ENCODE results near the gene CLPX.
"Not testable (repeated sequence)": the region's sequence is repeated elsewhere in the genome, so short reads cannot be mapped to it uniquely, and the experiment has no call there.

Gene CLPX

DNA sequence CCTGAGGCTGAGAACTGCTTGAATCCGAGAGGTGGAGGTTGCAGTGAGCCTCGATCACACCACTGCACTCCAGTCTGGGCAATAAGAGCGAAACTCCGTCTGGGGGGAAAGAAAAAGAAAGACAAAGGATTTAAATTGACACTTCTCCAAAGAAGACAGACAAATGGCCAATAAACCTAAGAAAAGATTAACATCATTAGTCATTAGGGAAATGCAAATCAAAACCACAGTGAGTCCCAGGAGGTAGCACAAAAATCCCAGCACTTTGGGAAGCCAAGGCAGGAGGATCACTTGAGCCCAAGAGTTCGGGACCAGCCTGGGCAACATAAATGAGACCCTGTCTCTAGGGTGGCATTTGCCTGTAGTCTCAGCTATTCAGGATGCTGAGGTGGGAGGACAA is 12.6 kb downstream of the CLPX start:
- DNase-seq (ENCODE audit: low spot score) = no peak

DNA sequence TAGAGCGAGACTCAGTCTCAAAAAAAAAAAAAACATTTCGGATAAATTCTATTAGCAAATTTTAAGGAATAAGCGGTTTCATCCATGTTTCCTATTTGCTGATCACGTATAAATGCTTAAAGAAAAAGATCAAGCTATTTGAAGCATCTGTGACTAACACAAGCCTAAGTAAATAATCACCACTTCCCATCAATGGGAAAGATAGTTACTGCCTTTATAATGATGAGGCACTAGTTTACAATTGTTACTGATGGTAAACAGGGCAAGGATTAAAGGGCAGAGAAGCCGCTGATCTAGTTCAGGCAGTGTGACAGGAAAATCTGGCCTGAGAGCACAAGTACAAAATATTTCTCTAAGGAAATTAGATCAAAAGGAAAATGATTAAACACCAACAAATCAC is 13.7 kb downstream of the CLPX start:
- DNase-seq (ENCODE audit: low spot score) = no peak

DNA sequence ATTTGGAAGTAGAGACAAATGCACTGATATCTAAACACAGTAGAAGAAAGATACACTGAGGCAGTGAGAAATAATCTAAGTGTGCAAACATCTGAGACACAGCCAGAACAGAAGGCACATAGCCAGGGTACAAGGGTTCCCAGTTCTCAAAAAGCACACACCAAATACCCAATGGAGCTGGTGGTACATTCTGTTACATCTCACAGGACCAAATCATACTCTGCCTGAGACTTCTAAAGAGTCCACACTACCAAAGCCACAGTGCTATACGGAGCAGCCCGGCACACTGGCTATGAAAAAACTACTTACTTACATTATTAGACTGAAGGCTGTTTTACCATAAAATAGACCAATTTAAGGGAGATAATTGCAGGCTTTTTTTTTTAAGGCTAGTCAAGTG is 19.3 kb downstream of the CLPX start:
- DNase-seq (ENCODE audit: low spot score) = no peak

DNA sequence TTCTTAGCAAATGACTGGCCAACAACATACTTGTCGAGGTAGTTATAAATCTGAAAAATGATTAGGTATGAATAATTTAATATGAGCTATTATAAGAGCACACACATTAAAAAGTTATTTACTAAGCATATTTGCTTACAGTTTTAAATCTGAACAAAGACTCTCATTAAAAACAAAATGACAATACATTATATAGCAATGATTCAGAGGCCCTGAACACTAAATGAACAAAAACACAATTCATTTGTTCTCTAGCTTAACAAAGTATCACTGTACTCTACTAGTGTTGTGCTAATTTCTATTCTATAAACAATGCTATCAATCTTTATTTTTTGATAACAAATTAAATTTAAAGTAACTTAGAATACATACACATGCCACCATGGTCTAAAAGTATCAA is 21.0 kb downstream of the CLPX start:
- DNase-seq (ENCODE audit: low spot score) = no peak

DNA sequence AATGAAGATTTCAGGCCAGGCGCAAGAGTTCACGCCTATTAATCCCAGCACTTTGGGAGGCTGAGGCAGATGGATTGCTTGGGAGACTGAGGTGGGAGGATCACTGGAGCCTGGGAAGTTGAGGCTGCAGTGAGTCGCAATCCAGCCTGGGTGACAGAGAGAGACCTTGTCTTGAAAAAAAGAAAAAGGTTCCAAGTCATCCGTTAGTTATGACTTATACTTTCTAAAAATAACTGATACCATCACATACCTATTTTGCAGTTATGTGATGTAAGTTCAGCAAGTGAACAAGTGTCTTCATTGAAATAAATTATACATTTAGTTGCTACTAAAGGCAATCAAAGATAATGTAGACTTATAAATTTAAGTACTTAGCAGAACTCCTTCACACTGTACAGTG is 22.1 kb downstream of the CLPX start:
- no peak for DNase-seq (ENCODE audit: low spot score)

DNA sequence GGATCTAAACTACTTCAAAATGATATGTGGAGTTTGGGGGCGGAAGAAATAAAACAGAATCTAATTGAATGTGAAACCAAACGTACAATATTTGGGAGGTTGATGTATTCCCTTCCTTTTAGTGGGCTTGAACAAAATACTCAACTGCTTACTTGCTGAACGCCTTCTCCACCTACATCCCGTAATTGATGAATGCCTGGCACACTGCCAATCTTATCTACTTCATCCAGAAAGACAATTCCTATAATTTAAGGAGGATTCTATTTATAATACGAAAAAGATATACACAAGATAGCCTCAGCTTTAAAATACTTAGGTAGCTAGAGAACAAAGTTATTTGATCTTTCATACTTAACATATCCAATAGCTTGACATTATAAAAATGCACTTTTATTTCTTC is 28.4 kb downstream of the CLPX start:
- DNase-seq (ENCODE audit: low spot score) = no peak

DNA sequence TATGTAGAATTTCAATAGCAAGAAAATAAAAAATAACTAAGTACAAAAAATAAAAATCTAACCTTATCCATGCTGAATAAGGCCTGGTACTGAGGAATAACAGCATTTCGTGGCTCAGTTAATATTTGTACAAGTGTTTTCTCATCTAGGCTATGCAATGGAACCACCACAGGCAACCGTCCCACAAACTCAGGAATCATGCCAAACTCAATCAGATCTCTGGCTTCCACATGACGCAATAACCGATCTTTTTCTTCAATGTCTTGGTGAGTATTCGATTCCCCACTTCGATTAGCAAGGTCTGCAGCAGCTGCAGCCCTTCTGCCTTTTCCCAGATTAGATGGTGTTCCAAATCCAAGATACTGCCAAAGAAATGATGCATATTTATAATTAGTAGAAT is 30.4 kb downstream of the CLPX start:
- DNase-seq (ENCODE audit: low spot score) = no peak

DNA sequence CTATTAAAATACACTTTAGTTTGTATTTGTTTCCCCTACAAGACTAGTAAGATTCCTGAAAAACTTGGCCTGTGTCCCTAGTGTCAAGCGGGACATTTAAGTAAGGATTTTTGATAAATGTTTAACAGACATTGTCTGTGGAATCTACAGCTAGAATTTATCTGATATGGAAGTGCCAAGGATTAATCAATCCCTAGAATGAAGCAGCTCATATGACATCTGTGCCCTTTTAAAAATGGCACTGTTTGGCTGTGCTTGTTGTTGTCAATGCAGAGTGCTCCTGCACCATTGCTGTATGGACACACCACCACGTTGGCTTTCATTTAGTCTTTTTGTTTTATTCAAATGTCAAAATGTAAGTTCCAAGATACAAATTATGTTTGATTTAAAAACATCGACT is 37.2 kb downstream of the CLPX start:
- no peak for DNase-seq (ENCODE audit: low spot score)

DNA sequence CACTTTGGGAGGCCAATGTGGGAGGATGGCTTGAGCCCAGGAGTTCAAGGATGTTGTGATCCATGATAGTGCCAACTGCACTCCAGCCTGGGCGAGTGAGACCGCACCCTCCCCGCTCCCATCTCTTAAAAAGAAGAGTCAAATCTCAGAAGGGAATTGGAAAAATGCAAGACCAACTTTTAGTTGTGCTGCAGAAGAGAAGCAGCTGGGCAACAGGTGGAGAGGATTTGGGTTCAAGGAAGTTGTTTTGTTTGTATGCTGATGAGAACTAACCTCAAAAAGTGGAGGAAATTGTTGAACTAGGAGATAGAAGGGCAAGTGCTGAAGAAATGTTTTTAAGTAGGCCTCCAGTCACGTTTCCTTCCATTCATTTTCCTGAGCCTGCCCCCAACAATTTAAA is 38.7 kb downstream of the CLPX start:
- DNase-seq (ENCODE audit: low spot score) = no peak

DNA sequence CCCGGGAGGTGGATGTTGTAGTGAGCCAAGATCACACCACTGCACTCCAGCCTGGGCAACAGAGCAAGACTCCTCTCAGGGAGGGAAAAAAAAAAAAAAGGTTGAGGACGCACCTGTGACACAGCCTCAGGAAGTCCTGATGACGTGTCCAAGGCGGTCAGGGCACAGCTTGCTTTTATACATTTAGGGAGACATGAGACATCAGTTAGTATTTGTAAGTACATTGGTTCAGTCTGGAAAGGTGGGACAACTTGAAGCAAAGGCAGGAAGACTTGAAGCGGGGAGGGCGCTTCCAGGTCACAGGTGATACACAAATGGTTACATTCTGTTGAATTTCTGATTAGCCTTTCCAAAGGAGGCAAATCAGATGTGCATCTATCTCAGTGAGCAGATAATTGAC is 46.5 kb downstream of the CLPX start:
- not testable (repeated sequence) for DNase-seq (ENCODE audit: low spot score)

DNA sequence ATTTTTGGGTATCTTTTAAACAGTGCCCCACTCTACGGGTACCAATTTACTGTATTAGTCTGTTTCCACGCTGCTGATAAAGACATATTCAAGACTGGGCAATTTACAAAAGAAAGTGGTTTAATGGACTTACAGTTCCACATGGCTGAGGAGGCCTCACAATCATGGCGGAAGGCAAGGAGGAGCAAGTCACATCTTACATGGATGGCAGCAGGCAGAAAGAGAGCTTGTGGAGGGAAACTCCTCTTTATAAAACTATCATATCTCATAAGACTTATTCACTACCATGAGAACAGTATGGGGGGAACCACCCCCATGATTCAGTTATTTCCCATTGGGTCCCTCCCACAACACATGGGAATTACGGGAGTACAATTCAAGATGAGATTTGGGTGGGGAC is 47.2 kb downstream of the CLPX start:
- DNase-seq (ENCODE audit: low spot score) = not testable (repeated sequence)

DNA sequence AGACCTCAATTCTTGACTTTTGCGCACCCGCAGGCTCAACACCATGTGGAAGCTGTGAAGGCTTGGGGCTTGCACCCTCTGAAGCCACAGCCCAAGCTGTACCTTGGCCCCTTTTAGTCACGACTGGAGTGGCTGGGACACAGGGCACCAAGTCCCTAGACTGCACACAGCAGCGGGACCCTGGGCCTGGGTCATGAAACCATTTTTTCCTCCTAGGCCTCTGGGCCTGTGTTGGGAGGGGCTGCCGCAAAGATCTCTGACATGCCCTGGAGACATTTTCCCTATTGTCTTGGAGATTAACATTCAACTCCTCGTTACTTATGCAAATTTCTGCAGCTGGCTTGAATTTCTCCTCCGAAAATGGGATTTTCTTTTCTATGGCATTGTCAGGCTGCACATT is 48.1 kb downstream of the CLPX start:
- DNase-seq (ENCODE audit: low spot score) = not testable (repeated sequence)

DNA sequence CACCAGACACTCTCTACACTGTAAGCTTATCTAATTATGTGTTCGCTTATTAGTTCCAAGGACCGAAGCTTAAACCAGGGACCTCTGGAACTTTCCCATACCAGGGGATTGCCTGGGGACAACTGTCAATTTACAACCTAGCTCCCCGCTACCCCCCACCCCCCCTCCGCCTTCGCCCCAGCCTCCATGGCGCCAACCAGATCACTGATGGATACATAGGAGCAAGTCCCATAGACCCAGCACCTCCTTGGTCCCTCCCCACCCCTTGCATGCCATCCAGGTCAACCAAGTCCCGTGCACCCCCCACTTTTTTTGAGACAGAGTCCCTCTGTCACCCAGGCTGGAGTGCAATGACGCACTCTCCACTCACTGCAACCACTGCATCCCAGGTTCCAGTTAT is 50.6 kb downstream of the CLPX start:
- DNase-seq (ENCODE audit: low spot score) = no peak

DNA sequence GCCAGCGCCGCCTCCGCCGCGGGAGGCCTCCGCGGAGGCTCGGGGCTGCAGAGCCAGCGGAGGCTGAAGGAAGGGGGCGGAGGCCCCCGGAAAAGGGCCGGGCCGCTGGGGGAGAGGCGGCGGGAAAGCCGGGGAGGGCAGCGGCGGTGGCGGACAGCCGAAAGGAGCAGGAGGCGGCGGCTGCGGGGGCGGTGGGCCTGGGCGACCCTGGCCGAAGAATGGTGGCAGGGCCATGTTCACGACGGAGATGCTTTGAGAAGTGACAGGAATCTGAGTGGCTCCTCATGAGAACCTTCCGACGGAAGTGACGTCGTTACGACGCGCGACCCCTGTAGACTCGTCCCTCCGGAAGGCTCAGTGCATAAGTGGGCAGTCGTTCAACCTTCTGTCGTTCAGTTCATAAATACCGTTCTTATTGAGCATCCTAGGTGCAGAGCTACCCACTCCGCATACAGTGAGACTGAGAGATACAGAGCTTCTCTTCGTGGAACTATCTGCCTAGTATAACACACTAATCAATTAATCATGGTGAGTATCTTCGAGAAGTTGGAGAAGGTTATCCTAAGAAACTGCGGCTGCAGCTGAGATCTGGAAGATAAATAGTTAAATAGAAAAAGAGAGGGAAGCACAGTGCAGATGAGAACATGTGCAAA is 51.5 kb downstream of the CLPX start, which contains the start of gene PDCD7:
TSS of gene PDCD7 (minus strand) at position 261 of the 653 bp plus-strand sequence. CDS start at position 234, 27 bp downstream.
- DNase-seq (ENCODE audit: low spot score) = peak; percentile 87

DNA sequence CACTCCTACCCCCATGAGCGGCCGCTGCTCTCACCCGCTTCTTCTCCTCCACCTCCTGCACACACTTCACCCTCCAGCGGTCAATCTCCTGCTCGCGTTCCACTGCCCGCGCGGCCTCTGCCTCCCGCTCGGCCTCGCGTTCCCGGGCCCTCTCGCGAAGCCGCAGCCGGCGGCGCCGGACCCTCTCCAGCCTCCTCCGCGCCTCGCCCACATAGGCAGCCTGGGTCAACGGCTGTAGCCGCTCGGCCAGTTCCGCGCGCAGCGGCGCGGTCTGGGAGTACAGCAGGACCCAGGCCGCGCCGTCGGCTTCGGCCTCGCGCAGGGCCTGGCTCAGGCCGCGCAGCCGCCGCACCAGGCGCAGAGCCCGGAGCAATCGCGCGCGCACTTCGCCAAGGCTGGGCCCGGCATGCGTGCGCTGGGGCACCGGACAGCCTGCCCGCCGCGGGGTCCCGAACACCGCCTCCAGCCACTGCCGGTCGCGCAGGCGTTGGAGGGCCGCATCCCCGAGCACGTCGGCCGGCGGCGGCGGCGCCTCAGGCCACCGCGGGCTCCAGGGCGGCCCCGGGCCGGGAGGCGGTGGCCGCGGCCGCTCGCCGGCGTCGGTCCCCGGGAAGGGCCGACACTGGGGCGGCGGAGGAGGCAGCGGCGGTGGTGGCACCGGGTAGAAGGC is 52.1 kb downstream of the CLPX start:
- DNase-seq (ENCODE audit: low spot score) = peak; percentile 69

DNA sequence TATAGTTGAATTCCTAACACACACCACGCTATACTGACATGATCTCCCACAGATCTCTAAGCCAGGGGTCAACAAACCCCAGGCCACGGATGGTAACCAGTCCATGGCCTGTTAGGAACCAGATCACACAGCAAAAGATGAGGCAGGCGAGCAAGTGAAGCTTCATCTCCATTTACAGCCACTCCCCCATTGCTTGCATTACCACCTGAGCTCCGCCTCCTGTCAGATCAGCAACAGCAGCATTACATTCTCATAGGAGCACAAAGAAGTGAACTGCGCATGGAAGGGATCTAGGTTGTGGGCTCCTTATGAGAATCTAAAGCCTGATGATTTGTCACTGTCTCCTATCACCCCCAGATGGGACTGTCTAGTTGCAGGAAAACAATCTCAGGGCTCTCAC is 54.2 kb downstream of the CLPX start:
- DNase-seq (ENCODE audit: low spot score) = no peak

DNA sequence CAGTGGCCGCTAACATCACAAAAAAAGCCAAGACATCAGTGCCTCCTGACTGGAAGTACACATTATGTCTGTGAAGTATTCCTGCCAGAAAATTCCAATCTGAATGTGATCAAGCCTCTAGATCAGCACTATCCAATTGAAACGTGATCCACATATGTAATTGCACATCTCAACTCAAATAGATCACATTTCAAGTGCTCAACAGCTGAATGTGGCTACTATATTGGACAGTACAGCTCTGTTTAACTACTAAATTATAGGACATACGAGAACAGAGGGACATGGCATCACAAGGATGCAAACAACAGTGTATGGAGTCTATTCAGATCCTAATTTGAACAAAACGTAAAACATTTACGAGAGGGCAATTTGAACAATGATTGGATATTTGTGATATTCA is 69.6 kb downstream of the CLPX start:
- DNase-seq (ENCODE audit: low spot score) = no peak

DNA sequence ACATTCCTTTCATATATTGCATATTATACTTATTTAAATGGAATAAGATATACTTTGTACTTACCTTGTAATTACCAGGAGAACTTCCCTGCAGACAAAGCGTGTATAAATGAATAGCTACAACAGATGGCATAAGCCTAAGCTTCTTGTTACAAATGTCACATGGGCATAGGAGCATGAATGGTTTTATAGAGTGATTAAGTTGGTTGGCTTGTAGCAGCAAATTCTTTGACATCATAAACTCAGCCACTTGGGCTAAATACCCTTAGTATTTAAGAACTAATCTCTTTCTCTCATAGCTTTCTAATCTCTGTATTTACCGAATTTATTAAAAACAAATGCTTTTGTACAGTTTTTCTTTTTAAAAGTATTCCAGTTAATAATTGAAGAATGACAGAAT is 70.1 kb downstream of the CLPX start, which contains the start of gene UBAP1L:
TSS of gene UBAP1L (minus strand) at position 115 of the 400 bp plus-strand sequence. CDS start 8,985 bp downstream, outside the sequence.
- no peak for DNase-seq (ENCODE audit: low spot score)

DNA sequence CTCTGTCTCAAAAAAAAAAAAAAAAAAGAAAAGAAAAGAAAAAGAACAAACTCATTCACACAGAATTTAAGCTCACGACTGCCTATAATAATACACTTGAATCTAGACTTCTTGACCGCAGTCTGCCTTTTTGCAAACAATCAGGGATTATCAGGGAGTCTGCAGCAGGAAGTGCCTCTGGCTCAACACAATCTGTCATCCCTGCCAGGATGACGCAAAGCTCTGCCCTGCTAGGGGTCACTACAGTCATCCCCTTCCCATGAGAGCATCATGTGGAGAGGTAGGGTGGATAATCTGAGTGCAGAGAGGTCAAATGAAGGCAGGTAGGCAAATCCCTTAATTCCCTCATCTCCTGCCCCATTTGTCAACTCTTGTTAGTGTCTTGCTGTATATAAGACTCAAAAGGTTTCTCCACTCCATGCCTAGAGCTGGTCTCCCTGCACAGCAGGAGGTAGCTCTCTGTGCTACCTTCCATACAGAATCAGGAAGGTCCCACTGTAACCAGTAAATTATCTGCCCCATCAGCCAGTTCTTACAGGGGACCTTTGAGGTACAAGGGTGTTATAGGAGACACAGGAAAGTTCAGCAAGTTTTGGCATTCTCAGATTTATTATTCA is 74.4 kb downstream of the CLPX start:
- DNase-seq (ENCODE audit: low spot score) = no peak

DNA sequence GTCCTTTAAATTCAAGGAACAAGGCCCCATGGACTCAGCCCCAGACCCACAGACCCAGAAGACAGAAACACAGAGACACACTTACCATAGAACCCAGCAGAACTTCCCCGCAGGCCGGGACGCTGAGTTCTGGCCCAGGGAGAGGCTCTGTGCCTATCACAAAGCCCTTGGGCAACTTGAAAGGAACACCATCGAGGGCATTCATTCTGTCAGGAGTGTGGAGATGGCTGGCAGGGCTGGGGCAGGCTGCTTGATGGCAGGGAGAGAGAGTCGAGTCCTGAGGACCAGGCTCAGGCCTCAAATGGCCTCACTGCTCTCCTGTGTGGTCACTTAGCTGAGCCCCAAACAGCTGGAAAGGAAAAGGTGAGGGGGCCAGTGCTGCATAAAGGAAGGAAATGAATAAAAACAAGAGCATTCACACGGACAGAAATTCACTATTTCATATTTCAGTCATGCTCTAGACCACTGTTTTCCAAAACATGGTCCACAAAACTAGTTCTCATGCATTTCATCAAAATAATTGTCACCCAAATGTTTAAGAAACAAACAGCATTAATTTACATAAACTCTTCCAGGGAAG is 79.0 kb downstream of the CLPX start:
- no peak for DNase-seq (ENCODE audit: low spot score)

DNA sequence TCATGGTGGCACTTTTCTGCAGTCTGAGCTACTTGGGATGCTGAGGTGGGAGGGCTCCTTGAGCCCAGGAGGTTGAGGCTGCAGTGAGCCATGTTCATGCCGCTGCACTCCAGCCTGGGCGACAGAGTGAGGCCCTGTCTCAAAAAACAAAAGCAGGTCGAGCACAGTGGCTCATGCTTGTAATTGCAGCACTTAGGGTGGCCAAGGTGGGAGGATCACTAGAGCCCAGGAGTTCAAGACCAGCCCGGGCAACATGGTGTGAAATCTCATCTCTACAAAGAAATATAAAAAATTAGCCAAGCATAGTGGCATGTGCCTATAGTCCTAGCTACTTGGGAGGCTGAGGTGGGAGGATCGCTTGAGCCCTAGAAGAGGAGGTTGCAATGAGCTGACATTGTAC is 80.1 kb downstream of the CLPX start:
- no peak for DNase-seq (ENCODE audit: low spot score)

DNA sequence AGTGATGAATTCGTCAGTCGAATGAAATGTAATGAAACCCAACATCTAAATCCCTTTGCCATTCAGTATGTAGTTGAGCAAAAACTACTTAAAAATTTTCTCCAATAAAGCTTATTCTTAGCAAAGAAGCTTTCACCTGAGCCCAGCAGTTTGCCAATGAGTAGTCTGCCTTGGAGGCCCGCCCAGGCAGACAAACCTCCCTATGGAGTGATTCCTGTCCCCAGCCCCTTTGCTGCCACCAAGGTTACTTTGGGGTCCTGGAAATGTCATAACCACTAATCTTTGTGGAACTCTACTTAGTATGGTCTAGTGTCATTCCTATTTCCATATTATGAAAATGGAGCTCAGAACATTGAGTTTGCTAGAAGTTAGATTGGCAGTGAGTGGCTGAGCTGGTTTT is 82.2 kb downstream of the CLPX start:
- no peak for DNase-seq (ENCODE audit: low spot score)
